ENCODE measurements around the gene AURKAIP1.

- no peak for TF ChIP-seq POLR2A (IDR thresholded peaks at IDR 0.05)
- no peak for TF ChIP-seq CTCF (IDR thresholded peaks at IDR 0.05)
These were observed 47.7 kb downstream of the AURKAIP1 start for GRCh38 chr1:1327291-1327690.
